ENCODE results near the gene TLCD3B.

Gene TLCD3B

DNA sequence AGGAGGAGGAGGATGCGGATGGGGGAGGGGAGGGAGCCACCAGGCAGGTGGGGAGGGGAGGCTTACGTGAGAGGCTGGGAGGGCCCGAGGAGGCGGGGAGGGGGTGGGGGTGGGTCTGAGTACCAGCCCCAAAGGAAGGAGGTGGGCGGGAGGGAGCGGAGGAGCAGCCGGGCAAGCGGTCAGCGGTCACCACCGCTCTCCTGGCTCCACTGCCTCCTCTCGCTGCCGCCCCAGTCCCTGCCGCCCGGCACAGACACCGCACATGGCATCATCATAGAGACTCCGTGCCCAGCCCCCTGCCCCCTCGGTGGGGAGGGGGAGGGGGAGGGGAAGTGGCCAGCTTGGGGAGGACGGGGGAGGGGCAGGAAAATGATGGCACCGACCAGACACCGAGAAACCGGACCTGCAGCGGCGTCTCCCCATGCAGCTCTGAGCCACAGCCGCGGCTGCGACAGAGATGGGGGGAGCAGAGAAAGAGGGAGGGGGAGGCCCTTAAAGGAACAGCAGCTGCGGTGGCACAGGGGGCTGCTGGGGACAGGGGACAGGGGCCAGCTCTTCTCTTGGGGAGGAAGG lies at the start of gene TLCD3B:
TLCD3B (minus strand) TSS at position 431 of the 573 bp plus-strand sequence. CDS start 744 bp downstream, outside the sequence.
- no peak for DNase-seq (ENCODE audit: low read depth)

DNA sequence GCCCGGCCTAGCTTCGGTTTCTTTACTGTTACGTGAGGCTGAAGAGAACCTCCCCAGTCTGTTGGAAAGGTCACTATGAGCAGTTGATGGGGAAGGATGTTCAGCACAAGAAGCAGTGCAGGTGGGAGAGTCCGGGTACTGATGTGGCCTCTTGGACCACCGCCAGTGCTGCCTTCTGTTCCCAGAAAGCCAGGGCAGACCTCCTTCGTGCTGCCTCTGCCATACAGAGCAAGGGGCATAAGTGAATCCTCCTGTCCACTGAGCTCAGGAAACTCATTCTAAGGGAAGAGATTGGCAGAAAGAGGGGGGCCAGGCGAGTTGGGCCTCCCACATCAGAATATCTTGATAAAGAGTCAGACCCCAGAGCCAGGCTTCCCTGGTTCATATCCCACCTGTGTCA lies 48.4 kb upstream of the TLCD3B start:
- no peak for DNase-seq (ENCODE audit: low read depth)

- DNase-seq (ENCODE audit: low read depth): no peak
These were observed 47.7 kb upstream of the TLCD3B start for GRCh38 chr16:30078744-30079143.

GRCh38 chr16:30077656-30078055 lies 46.6 kb upstream of the TLCD3B start:
- no peak for DNase-seq (ENCODE audit: low read depth)

DNA sequence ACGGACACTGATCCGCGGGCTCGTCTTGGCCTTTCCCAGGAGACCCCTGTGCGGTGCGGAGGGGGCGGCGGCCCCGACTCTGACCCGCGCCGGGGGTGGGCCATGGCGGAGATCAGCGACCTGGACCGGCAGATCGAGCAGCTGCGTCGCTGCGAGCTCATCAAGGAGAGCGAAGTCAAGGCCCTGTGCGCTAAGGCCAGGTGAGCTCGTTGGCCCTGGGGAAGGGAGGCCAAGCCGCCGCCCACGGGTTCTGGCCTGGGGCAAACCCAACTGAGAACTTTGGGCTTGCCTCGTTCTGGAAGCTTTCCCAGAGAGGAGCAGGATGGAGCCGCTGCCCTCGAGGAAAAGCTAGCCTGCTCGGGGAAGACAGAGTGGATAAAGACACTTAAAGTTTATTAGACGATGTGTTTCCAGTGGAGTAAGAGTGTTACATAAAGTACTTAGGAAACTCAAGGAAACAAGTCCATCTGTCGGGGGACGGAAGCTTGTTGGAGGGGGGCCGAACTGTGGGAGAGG lies 45.3 kb upstream of the TLCD3B start:
- no peak for DNase-seq (ENCODE audit: low read depth)

- peak; percentile 87 for DNase-seq (ENCODE audit: low read depth)
These were observed 44.6 kb upstream of the TLCD3B start, which contains the start of gene PPP4C for GRCh38 chr16:30075503-30076275. Gene PPP4C (plus strand): TSS chr16:30075994. CDS start chr16:30076378, 384 bp downstream.

GRCh38 chr16:30070490-30070889 lies 39.4 kb upstream of the TLCD3B start:
- DNase-seq (ENCODE audit: low read depth): no peak

DNA sequence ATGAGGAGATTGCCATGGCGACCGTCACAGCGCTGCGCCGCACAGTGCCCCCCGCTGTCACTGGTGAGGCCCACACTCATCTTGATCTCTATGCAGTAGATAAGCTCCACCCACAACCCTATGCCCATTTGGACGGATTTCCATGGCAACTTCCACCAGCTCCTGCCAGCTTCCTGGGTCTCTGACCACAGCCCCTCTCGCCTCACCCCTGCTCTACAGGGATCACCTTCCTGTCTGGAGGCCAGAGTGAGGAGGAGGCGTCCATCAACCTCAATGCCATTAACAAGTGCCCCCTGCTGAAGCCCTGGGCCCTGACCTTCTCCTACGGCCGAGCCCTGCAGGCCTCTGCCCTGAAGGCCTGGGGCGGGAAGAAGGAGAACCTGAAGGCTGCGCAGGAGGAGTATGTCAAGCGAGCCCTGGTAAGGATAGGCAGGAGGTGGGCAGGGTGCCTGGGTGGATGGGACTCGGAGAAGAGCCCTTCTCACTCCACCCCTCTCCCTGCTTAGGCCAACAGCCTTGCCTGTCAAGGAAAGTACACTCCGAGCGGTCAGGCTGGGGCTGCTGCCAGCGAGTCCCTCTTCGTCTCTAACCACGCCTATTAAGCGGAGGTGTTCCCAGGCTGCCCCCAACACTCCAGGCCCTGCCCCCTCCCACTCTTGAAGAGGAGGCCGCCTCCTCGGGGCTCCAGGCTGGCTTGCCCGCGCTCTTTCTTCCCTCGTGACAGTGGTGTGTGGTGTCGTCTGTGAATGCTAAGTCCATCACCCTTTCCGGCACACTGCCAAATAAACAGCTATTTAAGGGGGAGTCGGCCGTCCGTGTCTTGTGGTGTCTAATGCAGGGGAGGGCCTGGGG lies 38.8 kb upstream of the TLCD3B start:
- DNase-seq (ENCODE audit: low read depth): no peak

- DNase-seq (ENCODE audit: low read depth): no peak
These were observed 37.9 kb upstream of the TLCD3B start for GRCh38 chr16:30068750-30069610.

- no peak for DNase-seq (ENCODE audit: low read depth)
These were observed 37.3 kb upstream of the TLCD3B start for GRCh38 chr16:30068333-30068732.

- DNase-seq (ENCODE audit: low read depth): no peak
These were observed 36.5 kb upstream of the TLCD3B start for GRCh38 chr16:30067584-30067916.

GRCh38 chr16:30066761-30067583 lies 35.9 kb upstream of the TLCD3B start:
- DNase-seq (ENCODE audit: low read depth): no peak

DNA sequence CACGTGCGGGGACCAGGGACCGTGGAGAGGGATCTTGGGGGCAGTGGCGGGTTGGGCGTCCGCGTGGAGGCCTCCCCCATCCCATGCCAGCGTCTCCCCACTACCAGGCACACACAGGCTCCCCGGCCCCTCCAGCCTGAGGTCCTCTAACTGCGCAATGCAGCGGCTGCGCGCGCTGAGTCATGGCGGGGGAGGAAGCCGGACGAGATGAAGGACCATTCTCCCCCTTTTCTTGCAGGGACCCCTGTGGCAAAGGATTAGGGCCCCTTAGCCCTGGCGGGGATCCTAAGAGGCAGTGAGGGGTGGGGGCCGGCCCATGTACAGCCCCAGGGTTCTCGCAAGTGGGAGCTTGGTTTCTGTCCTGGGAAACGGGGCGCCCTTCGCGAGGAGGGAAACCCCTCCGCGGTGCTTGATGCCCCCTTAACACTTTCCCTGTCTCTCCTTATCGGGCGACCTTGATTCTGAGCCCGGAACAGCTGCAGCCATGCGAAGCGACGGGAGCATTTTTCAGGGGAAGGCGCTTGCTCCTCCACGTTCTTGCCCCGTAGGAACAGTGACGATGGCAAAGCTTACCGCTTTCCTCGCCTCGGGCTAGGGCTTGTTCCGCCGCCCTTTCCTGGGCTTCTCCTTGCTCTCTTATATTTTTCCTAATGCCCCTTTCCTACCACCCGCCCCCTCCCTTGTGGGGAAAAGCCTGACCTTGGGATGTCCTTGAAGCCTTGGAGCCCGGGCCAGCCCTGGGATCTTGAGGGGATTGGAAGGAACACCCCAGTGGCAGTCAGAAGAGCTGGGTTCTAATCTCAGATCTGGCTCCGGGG lies 35.1 kb upstream of the TLCD3B start:
- DNase-seq (ENCODE audit: low read depth): no peak

DNA sequence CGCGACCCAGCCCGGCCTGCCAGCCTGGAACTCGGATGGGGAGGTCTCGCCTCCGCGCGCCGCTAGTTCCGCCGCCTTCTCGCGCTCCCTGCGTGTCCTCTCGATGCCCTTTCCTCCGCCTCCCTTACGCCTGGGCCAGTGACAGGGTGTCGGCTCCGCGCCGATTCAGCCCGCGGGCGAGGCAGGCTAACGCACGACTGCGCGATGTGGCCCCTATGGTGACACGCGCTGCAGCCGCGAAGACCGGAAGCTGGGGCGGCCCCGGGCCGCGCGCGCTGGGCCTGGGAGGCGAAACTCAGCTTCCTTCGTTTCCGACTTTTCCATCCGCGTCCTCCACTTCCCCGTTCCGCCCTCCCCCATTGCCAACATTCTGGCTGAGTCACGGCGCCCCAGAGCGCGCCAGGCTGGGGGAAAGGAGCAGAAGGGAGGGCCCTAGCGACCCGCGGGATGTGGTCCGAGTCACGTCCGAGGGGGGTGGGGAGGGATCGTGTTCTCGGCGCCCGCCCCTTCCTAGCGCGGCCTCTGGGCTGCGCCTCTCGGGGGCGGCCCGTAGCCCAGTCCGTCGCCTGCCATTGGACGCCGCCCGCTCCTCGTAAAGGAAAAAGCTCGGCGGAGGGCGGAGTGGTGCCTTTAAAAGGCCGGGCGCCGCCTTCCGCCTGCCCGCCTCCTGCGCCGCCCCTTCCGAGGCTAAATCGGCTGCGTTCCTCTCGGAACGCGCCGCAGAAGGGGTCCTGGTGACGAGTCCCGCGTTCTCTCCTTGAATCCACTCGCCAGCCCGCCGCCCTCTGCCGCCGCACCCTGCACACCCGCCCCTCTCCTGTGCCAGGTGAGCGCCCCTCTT lies 34.3 kb upstream of the TLCD3B start, which contains the start of gene ALDOA:
ALDOA (plus strand) TSS at position 659 of the 841 bp plus-strand sequence. CDS start 1,138 bp downstream, outside the sequence.
- DNase-seq (ENCODE audit: low read depth): peak; percentile 92

DNA sequence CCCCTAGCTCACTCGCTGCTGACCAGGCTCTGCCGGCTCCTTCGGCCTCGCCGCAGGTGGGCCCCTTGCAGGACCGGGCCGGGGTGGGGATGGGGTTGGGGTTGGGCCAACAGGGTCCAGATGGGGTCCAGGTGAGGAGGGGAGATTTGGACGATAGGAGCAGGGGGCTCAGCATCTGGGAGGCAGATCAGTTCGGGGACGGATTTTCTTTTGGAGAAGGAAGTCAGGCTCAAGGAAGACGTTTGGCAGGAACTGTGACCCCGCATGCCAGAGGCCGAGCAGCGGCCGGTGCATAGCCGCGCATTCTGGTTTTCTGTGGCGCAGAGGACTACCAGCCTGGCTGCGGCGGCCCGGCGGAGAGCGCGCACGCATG lies 33.6 kb upstream of the TLCD3B start:
- DNase-seq (ENCODE audit: low read depth): no peak

GRCh38 chr16:30063893-30064728 lies 33.0 kb upstream of the TLCD3B start:
- DNase-seq (ENCODE audit: low read depth): peak; percentile 50

GRCh38 chr16:30063278-30063892 lies 32.3 kb upstream of the TLCD3B start:
- no peak for DNase-seq (ENCODE audit: low read depth)

Measured in stimulated activated CD8-positive, alpha-beta memory T cell treated with anti-CD3 and anti-CD28 coated beads, Interleukin-7, amount 100 ng/mL, for 24 hours (primary cell).